HG02884 (cell line): ENCODE results near the gene BCAR3.
"Not testable (repeated sequence)": the region's sequence is repeated elsewhere in the genome, so short reads cannot be mapped to it uniquely, and the experiment has no call there.

Experiments
- ATAC-seq: cut with Tn5 transposase; IDR thresholded peaks from one replicate; pipeline ENCODE4 v1.9.1; 2021; ENCODE audit warnings: mild to moderate bottlenecking, moderate library complexity; ENCODE audit not compliant: unreplicated experiment

BCAR3 gene

GRCh38 chr1:93690341-93690740, 8.7 kb upstream of the BCAR3 start:
- no peak for ATAC-seq

- no peak for ATAC-seq
These were observed 8.0 kb upstream of the BCAR3 start for GRCh38 chr1:93689521-93690223.

- ATAC-seq = no peak
These were observed 5.9 kb upstream of the BCAR3 start for GRCh38 chr1:93687542-93687941.

- no peak for ATAC-seq
These were observed 5.0 kb upstream of the BCAR3 start for GRCh38 chr1:93686504-93687250.

GRCh38 chr1:93685918-93686317, 4.3 kb upstream of the BCAR3 start:
- no peak for ATAC-seq

- no peak for ATAC-seq
These were observed 1.6 kb upstream of the BCAR3 start for GRCh38 chr1:93683234-93683633.

GRCh38 chr1:93681989-93682412, 364 bp upstream of the BCAR3 start:
- ATAC-seq = no peak

GRCh38 chr1:93680420-93681100, 1.1 kb downstream of the BCAR3 start:
- ATAC-seq = peak; percentile 73

GRCh38 chr1:93680076-93680419, 1.6 kb downstream of the BCAR3 start:
- no peak for ATAC-seq

- ATAC-seq = no peak
These were observed 2.1 kb downstream of the BCAR3 start for GRCh38 chr1:93679546-93679945.

- no peak for ATAC-seq
These were observed 2.6 kb downstream of the BCAR3 start for GRCh38 chr1:93678946-93679480.

GRCh38 chr1:93678491-93678890, 3.1 kb downstream of the BCAR3 start:
- no peak for ATAC-seq

- ATAC-seq = no peak
These were observed 3.9 kb downstream of the BCAR3 start for GRCh38 chr1:93677729-93678128.

- ATAC-seq = no peak
These were observed 5.2 kb downstream of the BCAR3 start for GRCh38 chr1:93676427-93676826.

GRCh38 chr1:93675931-93676330, 5.7 kb downstream of the BCAR3 start:
- ATAC-seq = no peak

GRCh38 chr1:93675271-93675670, 6.4 kb downstream of the BCAR3 start:
- no peak for ATAC-seq

- not testable (repeated sequence) for ATAC-seq
These were observed 7.6 kb downstream of the BCAR3 start for GRCh38 chr1:93674071-93674470.

GRCh38 chr1:93673163-93673829, 8.3 kb downstream of the BCAR3 start:
- ATAC-seq = no peak

GRCh38 chr1:93672477-93673162, 9.0 kb downstream of the BCAR3 start:
- ATAC-seq = no peak

GRCh38 chr1:93672069-93672468, 9.6 kb downstream of the BCAR3 start:
- no peak for ATAC-seq
